Hematopoietic multipotent progenitor cell treated with erythropoietin and hydrocortisone succinate and interleukin-3 and kit ligand, for 15 days (in vitro differentiated cells): ENCODE measurements around the gene NUCB2.

Experiments used
- DNase-seq: peaks from one replicate; pipeline ENCODE4 v3.0.0-alpha.2; 2015; ENCODE audit warnings: low spot score

Gene NUCB2

DNA sequence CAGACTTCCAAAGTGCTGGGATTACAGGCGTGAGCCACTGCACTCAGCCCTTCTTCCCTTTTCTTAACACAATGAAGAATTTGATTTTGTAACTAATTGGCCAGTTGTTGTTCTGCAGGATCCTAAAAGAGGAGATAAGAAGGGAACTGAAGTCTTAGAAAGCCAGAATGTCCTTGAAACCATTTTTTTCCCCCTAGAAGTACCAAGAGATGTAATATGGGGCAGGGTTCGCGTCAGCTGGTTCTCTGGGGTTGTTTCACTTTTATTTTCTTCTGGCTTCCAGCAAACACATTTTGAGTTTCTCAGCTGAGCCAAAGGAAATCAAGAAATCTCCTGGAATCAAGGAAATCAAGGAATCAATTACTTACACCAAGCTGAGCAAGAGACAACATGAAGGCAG is 7.6 kb upstream of the NUCB2 start:
- DNase-seq: no peak

DNA sequence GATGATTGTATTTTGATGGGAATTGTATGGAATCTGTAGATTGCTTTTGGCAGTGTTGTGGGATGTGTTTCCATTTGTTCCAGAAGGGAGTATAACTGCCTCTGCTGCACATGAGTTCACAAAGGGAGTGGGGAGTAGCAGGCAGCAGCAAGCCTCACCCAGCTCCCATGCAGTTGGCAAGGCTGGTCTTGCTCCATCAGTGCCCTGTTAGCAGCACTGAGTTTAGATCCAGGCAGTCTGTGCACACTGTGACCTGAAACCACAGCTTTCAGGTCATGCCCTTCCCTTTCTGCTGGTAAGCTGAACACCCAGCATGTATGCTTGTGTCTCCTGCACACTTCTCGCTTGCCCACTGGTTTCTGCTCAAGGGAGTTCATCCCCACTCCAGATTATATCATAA is 3.7 kb upstream of the NUCB2 start:
- DNase-seq: no peak

- DNase-seq: no peak
Measured at GRCh38 chr11:17273211-17273610, 3.3 kb upstream of the NUCB2 start.

DNA sequence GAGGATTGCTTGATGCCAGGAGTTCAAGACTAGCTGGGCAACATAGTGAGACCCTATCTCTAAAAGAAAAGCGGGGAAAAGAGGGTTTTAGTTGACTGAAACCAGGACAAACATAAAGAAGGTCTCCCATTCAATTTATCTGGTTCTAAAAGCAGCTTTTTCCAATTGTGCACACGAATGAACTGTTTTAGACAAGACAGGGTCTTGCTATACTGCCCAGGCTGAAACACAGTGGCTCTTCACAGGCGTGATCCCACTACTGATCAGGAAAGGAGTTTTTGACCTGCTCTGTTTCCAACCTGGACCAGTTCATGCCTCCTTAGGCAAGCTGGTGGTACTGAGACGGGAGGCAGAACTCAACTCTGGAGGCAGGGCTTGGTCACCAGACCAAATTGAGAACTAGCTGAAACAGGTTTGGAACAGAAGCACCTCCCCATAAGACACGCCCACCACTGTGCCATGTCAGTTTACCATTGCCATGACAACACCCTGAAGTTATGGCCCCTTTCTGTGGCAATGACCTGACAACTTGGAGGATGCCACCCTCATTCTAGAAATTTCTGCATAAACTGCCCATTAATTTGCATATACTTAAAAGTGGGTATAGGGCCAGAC is 2.8 kb upstream of the NUCB2 start:
- peak; percentile 38 for DNase-seq

- DNase-seq: peak; percentile 18
Measured at GRCh38 chr11:17275400-17276235, 921 bp upstream of the NUCB2 start.

DNA sequence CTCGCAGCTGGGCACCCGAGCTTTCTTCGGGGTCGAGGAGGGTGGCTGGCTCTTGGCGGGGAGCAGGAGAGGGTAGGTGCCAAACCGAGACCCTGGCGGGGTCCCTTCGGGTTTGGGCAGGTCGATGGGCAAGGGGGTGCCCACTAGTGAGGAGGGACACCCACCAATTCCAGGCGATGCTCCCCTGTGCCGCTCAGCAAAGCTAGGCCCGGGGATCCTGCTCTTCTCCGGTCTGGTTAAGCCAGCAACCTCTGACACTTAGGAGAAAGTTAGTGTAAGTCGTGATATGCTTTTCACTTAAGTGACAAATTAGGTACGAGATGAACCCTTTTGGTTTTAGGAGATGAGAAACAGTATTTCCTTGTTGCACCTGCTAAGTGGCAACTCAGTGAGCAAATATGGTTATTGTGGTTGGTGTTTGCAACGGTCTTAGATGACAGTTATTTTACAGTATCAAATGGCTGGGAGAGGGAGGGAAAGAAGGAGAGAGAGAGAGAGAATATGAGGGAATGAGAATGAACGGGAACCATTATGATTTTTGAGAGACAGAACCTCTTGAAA is 565 bp downstream of the NUCB2 start:
- DNase-seq: peak; percentile 43

- no peak for DNase-seq
Measured at GRCh38 chr11:17280494-17281127, 4.1 kb downstream of the NUCB2 start.

- no peak for DNase-seq
Measured at GRCh38 chr11:17286332-17286731, 9.8 kb downstream of the NUCB2 start.

DNA sequence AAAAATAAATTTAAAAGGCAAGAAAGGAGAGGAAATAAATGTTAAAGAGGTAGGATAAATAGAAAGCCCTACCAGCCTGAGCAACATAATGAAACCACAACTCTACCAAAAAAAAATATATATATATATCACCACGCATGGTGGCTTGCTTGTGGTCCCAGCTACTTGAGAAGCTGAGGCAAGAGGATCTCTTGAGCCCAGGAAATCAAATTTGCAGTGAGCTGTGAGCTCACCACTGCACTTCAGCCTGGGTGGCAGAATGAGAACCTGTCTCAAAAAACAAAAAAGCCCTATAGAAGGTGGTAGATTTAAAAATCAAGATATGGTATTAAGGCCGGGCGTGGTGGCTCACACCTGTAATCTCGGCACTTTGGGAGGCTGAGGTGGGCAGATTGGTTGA is 10.5 kb downstream of the NUCB2 start:
- DNase-seq: no peak

DNA sequence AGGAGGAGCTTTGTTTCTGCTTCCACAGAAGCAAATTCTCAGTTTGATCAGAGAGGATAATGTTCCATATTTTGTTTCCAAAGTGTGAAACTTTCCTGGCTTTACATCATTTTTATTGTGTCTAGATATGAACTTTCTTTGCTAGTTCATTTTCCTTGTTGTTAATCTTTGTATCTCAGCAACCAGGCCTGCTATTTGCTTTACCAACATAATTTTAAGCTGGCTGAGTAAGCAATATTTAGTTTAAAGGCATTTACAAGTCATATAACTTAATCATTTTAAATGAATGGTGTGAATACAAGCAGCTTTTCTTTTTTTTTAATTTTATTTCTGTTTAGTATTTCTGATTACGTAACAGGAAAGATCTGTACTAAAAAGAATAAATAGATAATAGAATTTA is 15.2 kb downstream of the NUCB2 start:
- DNase-seq: no peak

GRCh38 chr11:17293311-17293710 is 16.8 kb downstream of the NUCB2 start:
- no peak for DNase-seq

DNA sequence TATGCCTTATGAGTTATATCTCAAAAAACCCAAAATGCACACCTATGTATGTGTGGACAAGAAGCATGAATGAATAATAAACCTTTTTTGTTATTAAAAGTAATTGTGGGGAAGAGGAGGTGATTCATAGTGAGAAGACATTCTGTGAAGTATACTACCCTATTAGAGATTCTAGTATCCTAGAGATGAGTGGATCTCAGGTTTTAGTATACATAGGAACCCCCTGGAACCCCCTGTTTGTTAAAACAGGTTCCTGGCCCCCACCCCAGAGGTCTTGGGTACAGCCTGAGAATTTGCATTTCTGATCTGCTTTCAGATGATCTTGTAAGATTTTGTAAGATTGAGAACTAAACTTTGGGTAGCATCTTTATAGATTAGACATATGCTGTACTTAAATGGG is 17.5 kb downstream of the NUCB2 start:
- DNase-seq: no peak

DNA sequence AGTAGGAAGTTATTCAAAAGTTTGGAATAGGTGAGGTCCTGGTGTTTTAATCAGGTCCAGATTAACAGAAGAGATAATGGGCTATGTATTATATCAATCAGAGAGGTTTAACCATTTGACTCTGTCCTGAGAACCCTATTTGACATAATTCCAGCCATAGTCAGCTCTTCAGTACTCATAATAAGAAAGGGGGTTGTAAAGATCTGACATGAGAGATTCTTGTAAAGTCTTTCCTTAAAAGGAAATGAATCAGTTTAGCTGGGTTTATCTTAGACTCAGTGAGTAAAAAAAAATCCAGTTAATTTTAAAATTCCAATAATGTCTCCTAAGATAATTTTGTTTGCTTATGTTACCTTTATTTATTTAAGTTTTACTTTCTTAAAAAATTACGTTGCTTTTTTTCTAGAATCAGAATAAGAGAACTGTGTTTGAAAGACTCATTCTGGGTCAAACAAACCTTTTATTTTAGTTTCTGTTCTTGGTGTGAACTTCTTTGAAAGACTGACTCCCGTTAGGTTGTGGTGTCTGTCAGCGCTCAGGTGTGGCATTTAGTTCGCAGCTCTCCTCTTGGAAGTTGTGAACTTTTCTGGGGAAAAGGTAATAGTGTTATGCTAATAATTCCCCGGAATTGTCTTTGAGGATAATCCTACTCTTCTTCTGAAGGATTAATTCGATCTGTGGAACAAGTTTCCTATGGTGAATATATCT is 20.5 kb downstream of the NUCB2 start:
- DNase-seq: no peak

GRCh38 chr11:17298302-17298701 is 21.8 kb downstream of the NUCB2 start:
- DNase-seq: no peak

DNA sequence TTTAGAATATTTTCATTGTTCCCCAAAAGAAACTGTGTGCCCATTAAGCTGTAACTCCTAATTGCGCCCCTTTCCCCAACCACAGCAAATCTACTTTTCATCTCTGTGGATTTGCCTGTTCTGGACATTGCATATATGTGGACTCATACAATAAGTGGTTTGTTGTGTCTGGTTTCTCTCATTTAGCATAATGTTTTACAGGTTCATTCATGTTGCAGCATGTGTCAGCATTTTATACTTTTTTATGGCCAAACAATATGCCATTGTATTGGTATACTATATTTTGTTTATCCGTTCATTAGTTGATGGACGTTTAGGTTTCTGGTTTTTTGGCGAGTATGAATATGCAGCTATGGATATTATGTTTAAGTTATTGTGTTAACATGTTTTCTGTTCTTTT is 23.8 kb downstream of the NUCB2 start:
- no peak for DNase-seq

- no peak for DNase-seq
Measured at GRCh38 chr11:17313349-17314231, 37.1 kb downstream of the NUCB2 start.

DNA sequence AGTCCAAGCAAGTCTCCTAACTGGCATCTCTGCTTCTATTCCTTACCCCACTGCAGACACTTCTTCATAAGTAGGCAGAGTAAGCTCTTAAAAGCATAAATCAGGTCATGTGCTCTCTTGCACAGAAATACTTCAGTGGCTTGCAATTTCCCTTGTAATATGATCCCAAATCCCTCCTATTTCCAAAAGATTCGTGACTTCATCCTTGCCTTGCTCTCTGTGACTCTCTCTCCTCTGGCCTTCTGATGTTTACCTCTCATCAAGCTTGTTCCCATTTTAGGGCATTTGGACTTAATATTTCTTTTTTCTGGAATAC is 37.7 kb downstream of the NUCB2 start:
- DNase-seq: no peak

- DNase-seq: no peak
Measured at GRCh38 chr11:17314904-17315426, 38.4 kb downstream of the NUCB2 start.

GRCh38 chr11:17328871-17329494 is 52.4 kb downstream of the NUCB2 start:
- no peak for DNase-seq

DNA sequence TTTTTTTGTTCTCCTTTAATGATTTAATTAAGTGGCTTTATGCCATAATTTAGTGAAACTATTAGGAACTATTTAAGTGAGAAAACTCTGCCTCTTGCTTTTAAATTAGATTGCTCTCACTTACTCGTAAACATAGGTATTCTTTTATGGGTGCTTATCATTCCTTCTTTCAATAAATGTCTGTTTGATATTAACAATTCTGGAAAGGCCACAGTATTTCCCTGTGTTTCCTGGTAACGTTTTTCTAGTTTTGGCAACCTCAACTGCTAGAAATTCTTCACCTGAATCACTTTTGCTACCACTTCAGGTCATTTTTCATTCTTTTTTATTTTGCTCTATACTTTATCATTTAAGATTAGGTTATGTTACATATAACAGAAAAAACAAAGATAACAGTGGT is 55.1 kb downstream of the NUCB2 start:
- DNase-seq: no peak
